Left kidney (tissue), 2 donors: ENCODE results near the gene RGS16. TPM values are rescaled to one million over a fixed set of nuclear protein-coding genes. Genes with fewer than 3 reads are reported as not detected.

Experiments
- DNase-seq: peaks from one replicate; pipeline ENCODE4 v3.0.0-alpha.2; 2013
- polyA plus RNA-seq: library from polyadenylated mRNA; unstranded; fragments of 120-200 nt; gene quantifications from one replicate; pipeline ENCODE4 v1.2.1, GENCODE V29; 2013; ENCODE audit not compliant: insufficient read length

Gene RGS16
- polyA plus RNA-seq, 1 donor: 0.96 TPM

DNA sequence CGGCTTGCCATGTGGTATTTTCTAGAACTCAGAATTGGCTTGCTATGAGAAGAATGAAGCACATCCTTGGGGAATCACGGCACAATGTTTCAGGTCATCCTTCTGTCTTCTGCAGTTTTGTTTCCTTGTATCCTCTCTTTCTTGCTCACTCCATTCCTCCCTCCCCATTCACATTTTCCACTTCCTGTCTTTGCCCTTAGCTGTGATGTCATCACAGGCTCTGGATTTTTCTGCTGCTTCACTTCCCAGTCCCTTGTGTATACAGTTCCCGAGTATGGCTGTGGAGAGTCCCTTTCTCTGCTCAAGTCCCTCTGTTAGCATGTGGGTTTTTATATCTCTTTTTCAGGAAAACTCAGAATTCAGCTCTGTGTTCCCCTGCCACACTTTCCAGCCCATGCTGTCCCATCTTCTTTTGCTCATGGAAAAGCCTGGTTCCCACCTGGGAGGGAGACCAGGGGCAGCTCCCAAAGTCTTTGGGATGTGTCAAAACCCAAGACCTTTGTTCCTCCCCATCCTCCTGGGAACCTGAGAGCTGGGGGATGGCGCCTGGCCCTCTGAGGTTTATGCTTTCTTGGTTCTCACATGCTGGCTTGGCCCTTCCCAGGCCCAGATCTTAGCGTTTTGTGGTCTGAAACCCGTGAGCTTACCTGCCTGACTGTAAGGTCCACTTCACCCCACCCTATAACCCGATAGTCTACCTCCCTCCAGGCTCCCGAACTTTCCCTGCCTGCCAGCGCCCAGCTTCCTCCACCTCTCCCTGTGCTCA, 4.8 kb upstream of the RGS16 start:
- no peak for DNase-seq

DNA sequence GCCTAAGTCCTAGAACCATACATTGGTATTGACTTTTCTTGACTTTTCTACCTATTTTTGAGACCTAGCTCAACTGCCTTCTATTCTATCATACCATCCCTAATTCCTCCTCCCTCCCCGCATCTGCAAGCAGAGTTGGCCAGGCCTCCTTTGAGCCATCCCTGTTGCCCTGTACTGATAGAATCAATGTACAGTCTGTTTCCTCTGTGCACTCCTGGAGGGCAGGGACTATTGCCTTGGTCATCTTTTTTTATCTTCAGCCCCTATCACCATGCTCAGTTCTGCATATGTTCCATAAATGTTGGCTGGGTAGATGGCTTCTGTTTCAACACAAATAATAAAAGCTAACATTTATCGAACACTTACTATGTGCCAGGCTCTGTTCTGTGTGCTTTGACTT, 4.0 kb upstream of the RGS16 start:
- DNase-seq: no peak

DNA sequence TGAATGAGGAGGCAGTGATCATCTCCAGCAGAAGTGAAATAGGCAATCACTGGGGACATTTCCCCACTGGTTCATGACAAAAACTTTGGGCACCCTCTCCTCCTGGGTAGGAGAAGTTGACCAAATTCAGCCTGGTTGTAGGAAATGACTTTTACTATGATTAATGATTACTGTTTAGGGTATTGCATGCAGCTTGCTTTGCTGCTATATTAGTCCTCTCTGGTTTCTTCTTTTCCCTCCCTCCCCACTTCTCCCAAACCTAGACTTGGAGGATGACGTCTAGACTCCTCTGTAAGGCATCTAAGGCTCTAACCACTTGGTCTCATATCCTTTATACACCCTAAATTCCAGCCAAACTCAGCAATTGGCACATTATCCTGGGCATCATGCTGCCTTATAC, 3.4 kb upstream of the RGS16 start:
- DNase-seq: no peak

DNA sequence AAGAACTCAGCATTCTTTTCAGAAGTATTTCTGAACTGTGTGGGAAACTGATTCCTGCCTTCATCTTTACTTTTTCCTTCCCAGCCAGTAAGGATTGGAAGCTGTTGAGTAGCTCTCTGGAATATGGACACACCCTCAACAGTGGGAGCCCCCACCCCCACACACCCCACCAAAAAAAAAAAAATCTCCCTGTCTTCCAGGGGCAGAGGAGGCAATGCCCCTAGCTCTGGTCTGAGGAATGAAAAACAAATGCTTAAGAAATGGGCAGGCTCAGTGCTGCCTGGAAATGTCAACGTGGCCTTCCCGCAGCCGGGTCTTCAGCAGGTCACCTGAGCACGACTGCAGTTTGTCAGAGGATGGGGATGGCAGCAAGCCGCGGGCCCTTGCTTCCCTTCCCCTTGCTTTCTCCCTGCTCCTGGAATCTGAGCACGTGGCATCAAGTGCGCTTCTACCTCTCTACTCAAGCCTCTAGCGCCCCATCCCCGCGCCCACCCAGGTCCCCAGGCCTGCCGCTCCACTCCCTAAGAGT, 479 bp downstream of the RGS16 start:
- DNase-seq: no peak

DNA sequence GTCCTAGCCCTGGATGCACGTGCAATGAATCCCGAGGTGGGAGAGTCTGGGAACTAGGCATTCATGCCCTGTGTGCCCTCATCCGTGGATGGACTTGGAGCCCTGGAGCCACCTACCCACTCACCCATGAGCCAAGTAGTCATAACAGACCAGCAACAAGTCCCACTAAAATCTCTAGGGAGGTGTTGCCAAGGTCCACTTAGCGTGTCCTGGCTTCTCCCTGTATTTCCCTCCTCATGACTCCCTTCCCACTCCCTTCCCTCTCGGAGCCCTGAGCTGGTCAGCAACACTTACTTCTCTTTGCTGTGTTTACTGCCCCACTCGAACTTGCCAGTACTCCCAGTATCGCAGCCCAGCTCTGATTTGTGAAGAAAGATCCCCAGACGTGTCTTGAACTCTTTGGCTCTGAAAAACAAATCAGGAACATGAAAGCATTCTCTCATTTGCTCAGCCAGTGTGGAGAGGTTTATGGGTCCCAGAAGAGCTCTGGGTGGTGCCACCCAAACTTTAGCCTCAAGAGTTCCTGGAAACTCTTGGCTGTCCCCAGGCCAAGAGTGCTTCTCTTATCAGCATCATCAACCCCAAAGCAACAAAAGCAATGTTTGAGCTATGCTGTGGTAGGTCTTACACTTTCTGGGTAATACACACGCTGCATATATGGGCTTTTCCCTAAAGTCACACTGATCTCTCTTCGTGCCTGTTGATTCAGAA, 1.1 kb downstream of the RGS16 start:
- DNase-seq: no peak

DNA sequence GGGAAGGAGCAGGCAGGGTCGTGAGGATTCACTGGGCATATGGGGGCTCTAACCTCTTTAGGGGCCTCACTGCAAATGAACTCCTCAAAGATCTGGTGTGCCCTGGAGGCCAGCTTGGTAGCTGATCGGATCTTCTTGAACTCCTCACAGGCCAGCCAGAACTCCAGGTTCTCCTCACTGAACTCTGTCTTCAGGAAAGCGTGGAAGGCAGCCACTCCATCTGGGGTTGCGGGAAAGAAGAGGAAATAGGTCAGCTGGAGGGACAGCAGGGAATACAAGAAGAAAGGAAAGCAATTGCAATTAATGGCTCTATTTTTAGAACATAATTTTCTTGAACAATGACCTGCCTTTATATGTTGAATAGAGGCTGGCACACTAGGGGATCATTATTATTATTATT, 2.3 kb downstream of the RGS16 start:
- DNase-seq: no peak

DNA sequence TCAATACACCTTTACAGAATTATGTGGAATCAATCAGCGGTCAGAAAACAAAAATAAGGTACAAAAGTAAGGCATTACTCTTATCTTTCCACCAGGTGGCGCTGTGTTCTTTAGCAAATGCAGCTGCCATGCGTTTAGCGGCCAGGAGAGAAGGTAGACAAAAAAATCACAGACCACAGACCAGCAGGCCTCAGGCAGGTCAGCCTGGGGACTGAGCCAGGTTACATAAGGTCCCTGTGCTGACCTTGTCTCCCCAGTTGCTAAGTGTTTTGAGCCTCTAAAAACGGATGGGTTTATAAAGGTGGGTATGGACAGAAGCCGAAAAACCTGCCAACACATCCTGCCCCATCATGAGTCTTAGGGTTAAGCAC, 2.8 kb downstream of the RGS16 start:
- peak; percentile 75 for DNase-seq

DNA sequence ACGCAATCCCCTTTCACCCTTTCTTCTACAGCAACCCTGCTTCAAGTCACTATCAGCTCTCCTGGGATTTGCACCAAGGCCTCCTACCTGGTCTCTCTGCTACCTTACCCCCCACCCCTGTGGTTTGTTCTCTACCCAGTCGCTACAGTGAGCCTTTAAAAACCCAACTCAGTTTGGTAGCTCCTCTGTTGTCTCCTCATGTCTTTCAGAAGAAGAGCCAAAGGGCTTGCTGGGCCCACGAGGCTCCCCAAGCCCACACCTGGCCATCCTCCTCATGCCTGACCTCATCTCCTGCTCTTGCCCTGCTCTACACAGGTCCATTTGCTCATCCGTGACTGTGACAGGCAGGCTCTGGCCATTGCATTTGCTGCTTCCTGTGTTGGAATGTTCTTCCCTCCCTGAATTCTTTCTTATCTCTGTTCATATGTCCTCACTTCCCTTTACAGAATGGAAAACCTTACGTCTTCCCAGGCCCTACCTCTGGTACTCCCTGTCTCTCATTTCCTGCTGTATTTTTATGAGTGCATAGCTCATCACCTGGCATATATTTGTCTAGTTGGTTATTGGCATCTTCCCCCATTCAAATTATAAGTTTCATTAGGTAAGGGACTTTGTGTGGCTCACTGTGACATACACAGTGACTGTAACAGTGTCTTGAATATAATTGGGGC, 3.3 kb downstream of the RGS16 start:
- DNase-seq: no peak

DNA sequence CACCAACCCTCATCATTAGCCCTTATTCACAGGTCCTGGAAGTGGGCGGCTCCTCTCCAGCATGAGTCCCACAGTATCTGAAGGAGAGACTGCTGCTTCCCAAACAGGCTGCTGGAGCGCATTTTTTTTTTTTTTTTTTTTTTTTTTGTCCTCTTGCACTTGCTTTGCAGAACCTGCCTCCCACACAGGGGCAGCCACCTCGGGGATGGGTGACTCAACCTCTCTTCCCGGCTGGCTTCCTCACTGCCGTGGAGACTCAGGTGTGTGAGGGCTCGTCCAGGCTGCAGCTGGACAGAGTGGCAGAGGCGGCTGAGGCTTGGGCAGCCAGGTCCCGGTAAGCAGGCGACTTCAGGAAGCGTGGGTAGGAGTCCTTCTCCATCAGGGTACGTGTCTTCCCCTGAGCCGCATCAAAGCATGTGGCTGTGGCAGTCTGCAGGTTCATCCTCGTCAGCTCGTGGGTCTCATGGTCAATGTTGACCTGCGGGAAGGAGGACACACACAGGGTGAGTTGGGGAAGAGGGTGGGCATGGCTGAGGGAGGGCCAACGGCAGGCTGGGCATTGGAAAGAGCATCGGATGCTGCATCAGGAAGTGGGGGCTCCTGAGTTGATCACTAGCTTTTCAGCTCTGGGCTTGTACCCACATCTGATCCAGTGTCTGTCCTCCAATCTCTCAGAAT, 4.0 kb downstream of the RGS16 start:
- DNase-seq: no peak

DNA sequence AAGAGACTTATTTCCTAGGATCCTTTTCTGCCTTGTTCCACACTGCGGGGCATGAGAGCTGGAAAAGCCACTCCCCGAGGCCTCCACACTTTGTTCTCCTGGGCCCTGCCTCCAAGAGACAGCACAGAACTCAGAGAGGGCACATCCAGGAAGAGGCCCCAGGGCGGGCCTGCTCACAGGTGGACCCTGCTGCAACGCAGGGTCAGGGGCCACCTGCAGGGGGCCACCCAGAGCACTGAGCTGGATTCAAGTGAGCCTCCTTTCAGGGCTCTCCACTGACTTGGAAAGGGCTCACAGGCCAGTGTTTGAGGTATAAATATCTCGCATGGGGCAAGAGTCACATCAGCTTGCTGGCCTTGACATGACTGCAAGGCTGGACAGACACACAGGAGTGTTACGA, 4.8 kb downstream of the RGS16 start:
- DNase-seq: no peak

DNA sequence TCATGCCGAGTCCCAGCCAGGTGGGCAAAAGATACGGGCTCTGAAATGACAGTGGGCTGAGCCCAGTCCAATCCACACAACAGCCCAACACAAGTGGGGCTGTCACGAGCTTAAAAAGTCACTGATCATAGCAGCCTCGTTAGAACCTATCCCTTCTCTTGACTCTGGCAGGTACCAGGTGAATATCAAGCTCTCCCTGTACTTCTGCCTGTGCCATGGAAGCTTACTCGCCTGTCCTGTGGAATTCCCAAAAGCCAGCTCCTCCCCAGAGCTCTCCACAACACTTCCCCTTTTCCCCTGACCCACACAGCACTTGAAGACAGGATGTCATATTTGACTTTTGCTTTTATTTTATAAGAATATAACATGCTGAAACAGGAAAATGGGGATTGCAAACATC, 5.9 kb downstream of the RGS16 start:
- no peak for DNase-seq

DNA sequence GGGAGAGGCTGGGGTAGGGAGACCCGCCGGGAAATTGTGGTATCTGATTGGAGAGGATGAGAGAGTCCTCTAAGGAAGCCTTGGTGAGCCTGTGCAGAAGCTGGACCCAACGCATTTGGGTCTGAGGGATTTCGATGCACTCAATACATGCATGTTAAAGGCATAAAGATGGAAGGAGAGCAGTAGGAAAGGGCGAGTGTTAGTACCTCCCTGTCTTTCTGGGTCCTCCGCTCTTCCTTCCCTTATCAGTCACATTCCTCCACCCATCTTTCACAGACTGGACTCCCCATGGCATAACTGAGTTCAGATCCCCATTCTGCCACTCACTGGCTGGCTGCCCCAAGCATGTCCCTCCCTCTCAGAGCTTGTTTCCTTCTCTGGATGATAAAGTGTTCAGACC, 7.3 kb downstream of the RGS16 start:
- no peak for DNase-seq

DNA sequence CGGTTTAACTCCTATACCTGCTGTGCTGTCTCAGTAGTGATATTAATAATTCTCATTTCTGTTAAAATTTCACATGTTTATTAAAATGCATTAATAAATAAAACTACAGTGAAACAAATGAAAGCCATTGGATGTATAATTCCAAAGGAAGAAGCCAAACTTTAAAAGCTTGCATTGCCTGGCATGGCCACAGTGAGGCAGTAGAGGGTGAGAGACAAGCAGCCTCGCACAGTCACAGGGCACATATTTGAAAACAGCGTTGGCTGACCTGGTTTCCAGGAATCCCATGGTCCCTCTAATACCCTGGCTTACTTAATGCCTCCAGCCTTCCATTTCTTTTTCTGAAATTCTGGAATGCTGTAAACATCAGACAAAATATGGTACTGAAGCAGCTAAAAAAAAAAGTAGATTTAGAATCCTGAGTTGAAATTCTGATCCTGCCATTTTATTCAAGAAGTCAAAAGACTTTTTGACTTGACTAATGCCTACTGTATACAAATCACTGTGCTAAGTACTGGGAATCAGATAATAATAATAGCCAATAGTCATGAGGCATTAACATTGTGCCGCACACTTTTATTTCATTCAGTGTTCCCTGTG, 8.4 kb downstream of the RGS16 start:
- peak; percentile 52 for DNase-seq

DNA sequence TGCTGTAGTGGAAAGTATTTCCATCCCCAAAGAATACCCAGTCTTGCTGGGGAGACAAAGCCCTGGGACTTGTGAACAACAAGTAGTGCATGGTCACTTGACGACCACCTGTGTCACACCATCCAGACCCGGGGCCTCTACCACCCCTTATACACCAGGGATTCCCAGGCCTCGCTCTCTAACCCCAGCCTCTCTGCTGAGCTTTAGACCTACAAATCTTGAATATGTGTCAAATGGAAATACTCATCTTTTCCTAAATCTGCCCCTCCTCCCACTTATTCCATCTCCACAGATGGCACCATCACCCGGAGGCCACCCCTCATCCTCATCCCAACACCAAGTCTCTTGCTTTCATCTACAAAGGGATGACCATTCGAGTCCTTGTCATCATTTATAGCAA, 14.3 kb downstream of the RGS16 start:
- DNase-seq: no peak

DNA sequence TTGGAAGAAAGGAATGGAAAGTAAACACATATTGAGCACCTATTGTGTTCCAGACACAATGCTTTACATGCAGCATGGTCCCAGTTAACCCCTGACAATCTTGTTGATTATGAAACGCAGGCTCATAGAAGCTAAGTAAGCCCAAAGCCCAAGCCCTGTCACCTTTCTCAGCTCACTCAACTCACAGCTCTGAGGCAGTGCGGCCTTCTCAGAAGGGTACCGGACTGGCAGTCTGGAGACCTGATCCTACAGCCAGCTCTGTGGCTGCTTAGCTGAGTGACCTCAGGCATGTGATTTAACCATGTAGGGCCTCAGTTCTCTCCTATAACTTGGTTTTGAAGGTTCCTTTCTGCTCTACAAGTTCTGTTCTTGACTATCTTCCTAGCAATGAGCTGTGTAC, 14.7 kb downstream of the RGS16 start:
- no peak for DNase-seq

DNA sequence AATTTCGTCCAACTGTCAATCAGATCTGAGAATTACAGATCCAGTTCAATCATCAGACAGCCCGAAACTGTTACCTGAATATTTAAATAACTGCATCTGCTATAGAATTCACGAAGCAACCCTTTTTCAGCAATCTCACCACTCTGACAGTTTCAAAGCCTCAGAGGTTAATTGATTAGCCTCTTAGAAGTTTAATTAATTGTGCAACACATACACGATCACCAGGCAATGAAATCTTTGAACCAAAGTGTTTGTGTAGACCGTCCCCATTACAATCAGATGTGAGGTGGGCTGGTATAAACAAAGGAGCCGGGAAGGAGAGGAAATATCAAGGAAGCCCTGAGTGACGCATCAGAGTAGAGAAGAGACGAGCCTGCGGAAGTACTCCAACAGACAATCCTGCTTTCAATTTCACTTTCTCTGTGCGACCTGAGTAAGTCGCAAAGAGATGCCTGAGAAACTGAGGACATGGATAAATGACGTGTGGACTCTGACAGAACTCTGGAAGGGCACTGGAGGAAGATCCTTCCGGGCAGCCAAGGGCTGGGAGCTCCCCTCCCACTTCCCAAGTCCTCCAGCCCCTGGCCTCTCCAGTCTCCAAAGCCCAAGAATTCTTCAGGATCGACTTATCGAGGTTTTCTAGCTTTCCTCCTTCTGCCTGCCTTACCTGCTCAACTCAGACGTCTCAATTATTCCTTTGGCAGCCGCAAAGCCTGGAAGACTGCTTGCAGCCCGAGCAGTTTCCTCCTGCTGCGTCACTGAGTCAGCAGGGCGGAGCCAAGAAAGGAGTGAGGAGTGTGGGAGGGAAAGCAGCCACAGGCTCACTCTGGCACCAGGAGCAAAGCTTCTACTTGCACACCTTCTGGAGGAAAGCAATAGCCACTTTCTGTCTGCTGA, 15.4 kb downstream of the RGS16 start, which contains the start of gene RNASEL:
RNASEL (minus strand) TSS at position 757 of the 897 bp plus-strand sequence. CDS start 2,450 bp downstream, outside the sequence.
- peak; percentile 80 for DNase-seq

DNA sequence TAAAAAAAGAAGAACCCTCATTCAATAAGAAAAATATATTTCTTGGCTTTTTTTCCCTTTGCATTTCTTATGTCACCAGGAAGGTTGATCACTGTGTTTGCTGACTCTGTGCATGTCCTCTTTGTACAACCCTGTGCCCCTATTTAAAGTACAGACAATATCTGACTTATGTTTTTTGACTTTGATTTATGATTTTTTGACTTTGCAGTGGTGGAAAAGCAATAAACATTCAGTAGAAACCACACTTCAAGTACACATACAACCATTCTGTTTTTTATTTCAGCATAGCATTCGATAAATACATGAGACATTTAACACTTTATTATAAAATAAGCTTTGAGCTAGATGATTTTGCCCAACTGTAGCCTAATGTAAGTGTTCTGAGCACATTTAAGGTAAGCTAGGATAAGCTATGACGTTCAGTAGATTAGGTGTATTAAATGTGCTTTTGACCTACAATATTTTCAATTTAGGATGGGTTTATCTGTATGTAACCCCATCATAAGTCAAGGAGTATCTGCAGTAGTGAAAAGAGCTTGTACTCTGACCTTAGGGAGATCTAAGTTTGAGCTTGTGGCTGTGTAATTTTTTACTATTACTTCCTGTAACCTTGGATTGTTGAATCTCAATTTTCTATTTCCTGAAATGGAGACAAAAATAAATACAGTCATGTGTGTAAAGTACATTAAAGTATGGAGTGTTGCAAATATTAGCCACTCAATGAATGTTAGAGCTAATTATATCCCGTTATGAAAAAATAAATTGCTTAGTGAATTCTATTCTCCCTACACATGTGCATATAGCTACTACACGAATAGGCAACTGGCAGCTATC, 16.3 kb downstream of the RGS16 start:
- no peak for DNase-seq

DNA sequence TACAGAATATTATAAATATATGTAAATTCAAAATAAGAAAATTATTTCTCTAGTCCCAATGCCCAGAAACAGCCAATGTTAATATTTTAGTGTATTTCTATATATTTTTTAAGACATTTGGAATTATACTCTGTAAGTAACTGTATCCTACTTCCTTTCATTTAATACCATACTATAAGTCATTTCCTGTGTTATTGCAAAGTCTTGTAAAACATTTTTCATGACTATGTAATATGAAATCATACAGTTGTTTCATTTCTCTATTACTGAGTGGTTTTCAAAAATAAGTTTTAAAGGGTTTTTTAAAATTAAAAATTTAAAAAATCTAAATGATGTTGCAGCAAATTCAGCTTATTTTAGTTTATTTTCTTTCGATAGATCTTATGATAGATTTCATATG, 17.1 kb downstream of the RGS16 start:
- DNase-seq: no peak

DNA sequence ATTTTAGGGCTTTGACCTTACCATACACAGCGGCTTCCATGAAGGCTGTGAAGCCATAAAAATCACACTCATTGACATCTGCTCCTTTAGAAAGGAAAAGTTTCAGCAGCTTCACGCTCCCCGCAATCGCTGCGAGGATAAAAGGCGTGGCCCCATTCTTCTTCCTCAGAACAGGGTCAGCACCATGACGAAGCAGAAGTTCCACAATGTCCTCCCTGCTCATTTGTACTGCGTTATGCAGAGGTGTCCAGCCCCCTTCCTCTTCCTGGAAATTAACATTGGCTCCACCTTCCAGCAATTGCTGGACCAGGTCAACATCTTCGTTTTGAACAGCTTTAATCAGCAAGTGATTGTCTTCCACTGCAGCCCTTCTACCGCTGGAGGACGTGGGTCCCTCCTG, 17.8 kb downstream of the RGS16 start:
- no peak for DNase-seq

DNA sequence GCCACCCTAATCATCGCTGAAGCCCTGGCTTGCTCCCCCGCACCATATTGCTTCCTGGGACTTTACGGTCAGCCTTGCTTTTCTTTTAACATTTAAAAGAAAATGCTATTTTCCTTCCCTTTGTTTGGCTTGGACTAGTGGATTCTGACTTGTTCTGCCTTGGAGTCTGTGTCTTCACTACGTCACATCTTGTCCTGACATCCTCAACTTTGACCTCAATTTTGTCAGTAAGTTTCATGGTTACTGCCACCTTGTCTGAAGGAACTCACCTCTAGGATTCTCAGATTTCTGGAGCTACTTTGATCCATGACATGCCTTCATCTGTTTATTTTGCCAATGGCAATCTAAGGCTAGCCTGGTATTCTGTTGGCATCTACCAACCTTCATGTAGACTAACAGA, 19.4 kb downstream of the RGS16 start:
- no peak for DNase-seq
